Endometrial microvascular endothelial cells (primary cell): ENCODE measurements around the gene CPLANE2. TPM values are rescaled to one million over a fixed set of nuclear protein-coding genes. Genes with fewer than 3 reads are reported as not detected.

Experiments
- in situ Hi-C: cut with HindIII; loops from 2 replicates; pipeline ENCODE4 v1.10.0; 2017; ENCODE audit warnings: low sequenced_read_pairs, low pct_unique_long_range_greater_than_20kb; ENCODE audit errors: inconsistent ontology term
- total RNA-seq: library from RNA; depleted of rRNA; stranded (reverse); fragments of >200 nt; gene quantifications from one replicate; pipeline ENCODE4 v1.2.3, GENCODE V29; 2015; ENCODE audit errors: inconsistent ontology term

The CPLANE2 gene
- total RNA-seq, 1 donor from 2014 or later: 2.7 TPM

- in situ Hi-C loops: loop anchor here (10.0 kb wide), 1 partner anchor 151 kb away; no protein-coding TSS in a partner anchor
Measured at GRCh38 chr1:16215882-16216753, 20.9 kb downstream of the CPLANE2 start.

- in situ Hi-C loops: loop anchor here (10.0 kb wide), 1 partner anchor 150 kb away; no protein-coding TSS in a partner anchor
Measured at GRCh38 chr1:16215240-16215639, 21.7 kb downstream of the CPLANE2 start.

DNA sequence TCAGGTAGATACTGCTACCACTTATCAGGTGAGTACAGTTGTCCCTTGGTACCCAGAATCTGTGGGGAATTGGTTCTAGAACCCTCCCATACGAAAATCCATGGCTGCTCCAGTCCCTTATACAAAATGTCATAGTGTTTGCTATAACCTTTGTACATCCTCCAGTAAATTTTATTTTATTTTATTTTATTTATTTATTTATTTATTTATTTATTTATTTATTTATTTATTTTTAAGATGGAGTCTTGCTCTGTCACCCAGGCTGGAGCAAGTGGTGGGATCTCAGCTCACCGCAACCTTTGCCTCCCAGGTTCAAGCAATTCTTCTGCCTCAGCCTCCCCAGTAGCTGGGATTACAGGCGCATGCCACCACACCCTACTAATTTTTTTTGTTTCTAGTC lies 23.4 kb downstream of the CPLANE2 start:
- in situ Hi-C loops: loop anchor here (10.0 kb wide), 1 partner anchor 149 kb away; no protein-coding TSS in a partner anchor

- in situ Hi-C loops: loop anchor here (10.0 kb wide), 1 partner anchor 148 kb away; no protein-coding TSS in a partner anchor
Measured at GRCh38 chr1:16213013-16213412, 24.0 kb downstream of the CPLANE2 start.

DNA sequence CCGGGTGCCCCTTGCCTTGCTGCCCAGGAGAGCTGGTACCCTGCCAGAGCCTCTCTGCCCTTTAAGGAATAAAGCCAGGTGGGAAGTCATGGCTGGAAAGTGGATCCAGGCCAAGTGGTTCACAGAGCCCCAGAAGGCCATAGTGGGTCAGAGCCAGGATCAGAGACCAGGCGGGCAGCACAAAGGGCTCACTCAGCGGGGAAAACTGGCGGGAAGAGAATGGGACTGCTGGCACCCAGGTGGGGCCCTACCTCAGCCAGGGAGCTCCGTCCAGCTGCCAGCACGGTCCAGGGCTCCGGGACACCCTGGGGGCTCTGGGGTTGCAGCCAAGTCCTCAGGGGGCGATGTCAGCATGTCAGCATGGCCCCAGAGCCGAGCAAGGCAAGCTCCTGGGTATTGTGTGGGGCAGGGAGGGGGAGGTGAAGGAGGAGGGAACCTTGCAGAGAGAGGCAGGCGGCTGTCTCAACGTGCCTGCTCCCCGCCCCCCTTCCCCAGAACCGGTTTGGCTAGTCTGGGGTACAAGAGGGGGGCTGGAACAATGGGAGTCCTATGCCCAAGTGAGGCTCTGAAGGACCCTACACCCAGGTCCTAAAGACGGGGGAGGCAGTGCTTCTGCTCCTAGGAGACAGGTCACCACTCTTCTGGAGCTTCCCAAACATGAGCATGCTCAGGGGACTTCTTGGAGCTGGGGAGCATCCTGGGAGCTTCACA lies 24.6 kb downstream of the CPLANE2 start, which contains the start of gene ARHGEF19:
TSS of gene ARHGEF19 (minus strand) at position 402 of the 711 bp plus-strand sequence. CDS start 3,598 bp downstream, outside the sequence.
- in situ Hi-C loops: loop anchor here (10.0 kb wide), 1 partner anchor 148 kb away; no protein-coding TSS in a partner anchor

GRCh38 chr1:16211824-16212223 lies 25.2 kb downstream of the CPLANE2 start:
- in situ Hi-C loops: loop anchor here (10.0 kb wide), 1 partner anchor 147 kb away; no protein-coding TSS in a partner anchor

GRCh38 chr1:16210581-16210980 lies 26.4 kb downstream of the CPLANE2 start:
- in situ Hi-C loops: loop anchor here (10.0 kb wide), 1 partner anchor 146 kb away; no protein-coding TSS in a partner anchor

GRCh38 chr1:16209847-16210407 lies 27.1 kb downstream of the CPLANE2 start:
- in situ Hi-C loops: loop anchor here (10.0 kb wide), 1 partner anchor 145 kb away; no protein-coding TSS in a partner anchor

- in situ Hi-C loops: no loop called here
Measured at GRCh38 chr1:16209132-16209846, 27.7 kb downstream of the CPLANE2 start.

DNA sequence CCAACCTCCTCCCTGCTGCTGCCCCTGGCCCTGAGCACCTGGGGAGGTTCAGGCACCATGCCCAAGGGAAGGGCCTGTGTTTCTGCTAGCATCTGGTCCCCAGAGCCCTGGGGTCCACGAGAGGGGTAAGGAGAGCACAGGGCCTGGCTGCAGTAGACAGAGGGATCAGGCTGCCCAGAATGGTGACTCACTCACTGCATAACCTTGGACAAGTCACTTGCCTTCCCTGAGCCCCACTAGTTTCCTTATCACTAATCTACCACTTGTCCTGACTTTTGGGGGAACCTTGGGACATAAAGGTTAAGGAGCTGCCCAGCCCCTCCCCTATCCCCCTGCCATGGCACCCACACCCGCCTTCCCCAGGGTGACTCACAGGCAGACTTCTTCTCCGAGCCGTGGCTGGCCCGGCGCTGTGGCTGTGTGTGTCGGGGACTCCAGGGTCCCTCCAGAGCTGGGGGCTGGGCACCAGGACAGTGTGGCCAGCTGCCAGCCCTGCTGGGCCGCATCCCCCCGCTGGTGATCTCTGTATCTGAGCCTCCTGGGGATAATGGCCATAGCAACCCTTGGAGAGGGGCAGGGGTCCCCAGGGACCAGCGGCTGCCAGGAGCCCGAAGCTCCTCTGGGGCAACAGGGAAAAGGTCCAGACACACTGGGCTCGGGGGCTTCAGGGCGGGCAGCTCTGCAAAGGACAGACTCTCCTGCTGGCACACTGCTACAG lies 28.6 kb downstream of the CPLANE2 start:
- in situ Hi-C loops: no loop called here

DNA sequence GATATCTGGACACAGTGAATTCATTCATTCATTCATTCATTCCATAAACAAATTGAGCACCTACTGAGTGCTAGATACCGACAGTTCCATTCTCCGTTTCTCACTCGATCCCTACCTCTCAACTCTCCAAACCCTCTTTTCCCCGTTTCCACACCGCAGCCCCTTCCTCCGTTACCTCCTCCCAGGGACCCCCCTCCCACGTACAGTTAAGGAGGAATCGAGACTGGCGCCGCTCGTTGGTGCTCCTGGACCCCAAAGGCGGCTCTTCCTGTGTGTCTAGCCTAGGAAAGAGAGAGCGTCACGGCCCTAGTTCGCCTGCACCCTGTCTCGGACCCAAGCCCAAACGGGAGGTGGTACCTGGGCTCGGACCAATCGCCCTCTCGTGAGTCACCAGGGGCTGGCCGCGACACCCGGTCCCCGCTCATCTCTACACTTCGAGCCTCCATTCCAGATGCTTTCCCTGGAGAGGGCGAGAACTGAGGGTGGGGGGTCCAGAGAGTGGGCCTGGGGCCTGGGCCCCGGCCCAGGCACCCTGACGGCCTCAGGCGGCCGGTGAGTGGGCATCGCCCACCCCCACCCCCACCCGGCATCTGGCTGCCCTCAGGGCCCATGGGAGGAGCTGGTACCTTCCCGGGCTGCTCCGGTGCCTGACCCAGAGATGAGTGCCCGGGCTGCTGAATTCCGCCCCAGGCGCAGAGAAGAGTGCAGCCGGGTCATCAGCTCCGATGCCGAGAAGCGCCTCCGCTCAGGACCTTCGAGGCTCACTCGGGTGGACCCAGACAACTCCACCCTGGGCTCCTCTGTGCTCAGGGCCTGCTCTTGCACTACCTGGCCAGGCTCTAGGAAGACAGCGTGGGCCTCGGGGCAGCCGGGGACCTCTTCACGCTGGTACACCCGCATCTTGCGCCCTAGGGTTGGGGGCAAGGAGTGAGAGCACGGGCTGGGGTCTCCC lies 29.4 kb downstream of the CPLANE2 start:
- in situ Hi-C loops: no loop called here

DNA sequence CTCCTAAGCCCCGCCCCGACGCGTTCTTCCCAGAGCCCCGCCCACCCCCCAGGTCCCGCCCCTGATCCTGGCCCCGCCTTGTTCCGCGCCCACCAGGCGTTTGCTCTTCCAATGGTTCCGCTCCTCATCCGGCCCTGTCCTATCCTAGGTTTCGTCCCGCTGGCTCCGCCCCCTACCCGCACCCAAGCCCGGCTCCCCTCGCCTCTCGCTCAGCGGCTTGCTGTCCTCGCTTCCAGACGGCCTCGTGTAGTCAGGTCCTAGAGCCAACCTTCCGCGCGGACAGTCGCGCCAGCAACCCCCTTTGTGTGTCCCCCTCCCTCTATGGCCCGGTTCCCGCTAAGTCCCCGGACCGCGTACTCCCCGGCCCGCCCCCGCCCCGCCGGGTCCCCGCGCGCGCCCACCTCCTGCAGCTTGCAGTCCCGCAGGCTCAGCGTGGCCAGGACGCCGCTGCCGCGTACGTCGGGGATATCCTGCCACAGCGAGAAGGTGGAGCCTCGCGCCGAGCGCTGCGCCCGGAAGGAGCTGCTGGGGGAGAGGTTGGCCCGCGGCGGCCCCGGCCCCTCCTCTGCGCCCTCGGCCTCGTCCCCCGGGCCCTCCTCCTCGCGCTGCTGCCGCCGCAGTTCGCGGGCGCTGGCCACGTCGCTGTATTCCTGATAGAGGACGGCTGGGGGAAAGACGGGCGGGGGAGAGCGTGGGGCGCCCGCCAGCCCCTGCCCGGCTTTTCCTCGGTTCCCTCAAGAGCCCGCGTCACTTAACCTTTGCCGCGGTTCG lies 30.3 kb downstream of the CPLANE2 start:
- in situ Hi-C loops: no loop called here

DNA sequence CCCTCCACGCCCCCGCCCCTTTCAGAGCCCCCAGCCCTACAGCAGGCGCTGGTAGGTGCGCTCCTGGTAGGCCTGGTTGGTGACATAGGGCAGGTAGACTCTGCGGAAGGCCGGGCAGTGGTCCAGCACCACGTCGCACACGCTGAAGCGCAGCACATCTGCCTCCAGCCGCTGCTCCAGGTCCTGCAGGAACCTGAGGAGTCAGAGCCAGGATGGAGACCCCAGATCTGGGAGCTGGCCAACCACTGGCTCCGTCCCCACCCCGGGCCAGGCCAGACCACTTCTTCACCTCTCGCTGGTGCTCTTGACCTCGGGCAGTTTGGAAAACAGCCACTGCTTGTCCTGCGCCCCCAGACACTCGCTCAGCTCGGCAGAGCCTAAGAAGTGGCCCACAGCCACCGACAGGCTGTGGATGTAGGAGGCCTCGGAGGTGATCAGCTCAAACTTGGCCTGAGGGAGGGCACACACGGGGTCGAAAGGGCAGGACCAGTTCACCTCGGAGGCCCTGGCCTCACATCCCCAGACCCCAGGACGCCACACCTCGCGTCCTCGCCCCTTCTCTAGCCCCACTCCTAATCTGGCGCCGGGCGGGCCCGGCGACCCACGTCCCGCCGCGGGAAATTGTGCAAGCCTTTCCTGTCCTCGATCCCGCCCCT lies 31.0 kb downstream of the CPLANE2 start:
- in situ Hi-C loops: no loop called here

- in situ Hi-C loops: no loop called here
Measured at GRCh38 chr1:16205334-16205671, 31.7 kb downstream of the CPLANE2 start.

- in situ Hi-C loops: no loop called here
Measured at GRCh38 chr1:16204634-16205333, 32.2 kb downstream of the CPLANE2 start.
